Urothelium cell line (cell line): ENCODE measurements around the gene CREB3L1.

Experiments
- DNase-seq: peaks from one replicate; pipeline ENCODE4 v3.0.0; 2011; ENCODE audit warnings: low spot score, mixed read lengths
- FAIRE-seq: peaks from 2 replicates; lab custom pipeline; 2011; peaks lifted over from hg19 to GRCh38; lab: Jason Lieb, UNC

CREB3L1 gene

DNA sequence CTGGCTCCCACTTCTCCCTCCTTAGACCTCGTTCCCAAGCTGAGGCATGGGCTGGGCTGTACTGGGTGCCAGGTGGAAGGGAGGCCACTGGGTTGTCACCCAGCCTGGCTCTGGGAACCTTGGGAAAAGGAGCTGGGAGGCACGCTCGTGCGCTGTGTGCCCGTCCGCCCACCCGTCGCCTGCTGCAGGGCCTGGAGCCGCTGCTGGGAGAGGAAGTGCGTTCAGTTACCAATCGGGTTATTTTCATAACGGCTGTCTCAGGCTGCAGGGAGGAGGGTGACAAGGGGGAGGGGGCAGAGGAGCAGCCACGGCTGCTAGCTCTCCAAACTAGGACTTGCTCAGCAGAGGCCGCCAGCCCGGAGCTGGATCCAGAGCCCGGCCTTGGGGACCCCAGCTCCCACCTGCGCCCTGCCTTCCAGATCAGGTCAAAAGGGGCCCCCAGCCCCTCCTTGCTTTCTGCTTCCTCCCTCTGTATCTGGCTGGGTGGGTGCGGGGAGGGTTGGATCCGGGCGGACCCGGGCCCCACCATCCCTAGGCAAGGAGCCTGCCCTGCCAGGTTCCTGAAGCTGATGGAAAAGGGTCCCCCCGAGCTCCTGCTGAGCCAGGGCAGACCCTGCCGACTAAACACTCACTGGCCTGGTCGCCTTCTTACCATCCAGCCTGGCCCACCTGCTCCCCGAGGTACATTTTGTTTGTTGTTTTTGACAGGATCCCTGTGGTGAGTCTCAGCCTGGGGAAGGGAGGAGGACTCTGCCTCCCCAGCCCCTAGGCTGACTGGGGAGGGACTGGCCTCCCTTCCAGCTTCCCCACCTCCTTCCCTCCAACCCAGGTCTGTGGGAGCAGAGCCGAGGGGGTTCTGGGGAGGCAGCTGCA is 84.1 kb downstream of the CREB3L1 start:
- FAIRE-seq (no peak), DNase-seq (no peak)

DNA sequence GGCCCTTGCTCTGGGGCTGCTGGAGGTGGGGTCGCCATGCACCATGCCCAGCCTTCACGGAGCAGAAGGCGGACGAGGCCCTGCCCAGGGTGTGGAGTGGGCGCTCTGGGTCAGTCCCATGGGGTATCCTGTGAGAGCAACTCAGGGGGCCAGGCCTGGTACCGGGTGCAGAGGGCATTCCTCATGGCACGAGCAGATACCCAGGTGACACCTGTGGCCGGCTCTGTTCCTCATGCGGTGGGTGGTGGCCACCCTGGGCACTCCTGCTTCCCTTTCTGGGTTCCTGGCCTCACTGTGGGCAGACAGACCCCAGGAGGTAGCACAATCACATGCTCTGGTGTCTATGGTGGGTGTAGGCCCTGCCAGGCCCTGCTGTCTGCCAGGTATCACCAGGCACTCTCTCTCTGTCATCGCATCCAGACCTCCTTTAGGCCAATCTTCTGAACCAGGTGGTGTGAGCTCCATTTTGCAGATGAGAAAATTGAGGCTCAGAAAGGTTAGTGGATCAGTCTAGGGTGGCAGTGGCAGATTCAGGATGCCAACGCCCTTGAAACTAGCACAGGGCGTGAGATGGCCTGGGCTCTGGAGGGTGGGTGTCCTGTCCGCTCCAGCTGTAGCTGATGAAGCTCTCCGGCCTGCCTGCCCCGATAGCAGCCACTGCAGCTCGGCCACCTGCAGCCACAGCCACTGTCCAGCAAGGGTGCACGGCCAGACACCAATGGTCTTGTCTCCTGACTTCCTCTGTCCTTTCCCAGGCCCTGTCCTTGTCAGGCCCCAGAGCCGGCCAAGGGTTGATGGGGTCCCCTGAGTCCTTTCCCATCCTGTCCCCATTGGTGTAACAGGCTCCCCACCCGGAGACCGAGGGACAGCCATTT is 84.9 kb downstream of the CREB3L1 start:
- no peak for FAIRE-seq
- DNase-seq = no peak

DNA sequence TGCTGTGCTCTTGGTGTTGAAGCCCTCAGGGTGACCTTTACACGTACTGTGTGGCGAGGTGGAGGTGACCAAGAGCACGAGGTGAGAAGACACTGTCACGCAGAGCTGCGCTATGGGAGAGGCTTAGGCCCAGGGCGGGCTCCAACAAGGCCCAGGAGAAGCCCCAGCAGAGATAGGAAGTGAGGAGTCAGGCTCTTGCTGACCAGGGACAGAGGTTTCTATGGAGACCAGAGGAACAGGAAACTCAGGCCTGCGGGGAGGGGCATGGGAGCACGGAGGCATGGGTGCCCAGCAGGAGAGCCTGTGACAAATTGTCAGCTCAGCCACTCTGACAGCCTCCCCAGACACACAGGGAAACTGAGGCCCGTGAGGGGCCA is 85.6 kb downstream of the CREB3L1 start:
- FAIRE-seq = no peak
- no peak for DNase-seq

- FAIRE-seq = no peak
These were observed 86.1 kb downstream of the CREB3L1 start for GRCh38 chr11:46363455-46364005.

GRCh38 chr11:46364056-46364455 is 86.6 kb downstream of the CREB3L1 start:
- FAIRE-seq (no peak), DNase-seq (no peak)

More at GRCh38 chr11:46363455-46364005, 86.1 kb downstream of the CREB3L1 start:
- peak; percentile 51 for DNase-seq

GRCh38 chr11:46364791-46365190 is 87.3 kb downstream of the CREB3L1 start:
- FAIRE-seq = no peak
- no peak for DNase-seq

DNA sequence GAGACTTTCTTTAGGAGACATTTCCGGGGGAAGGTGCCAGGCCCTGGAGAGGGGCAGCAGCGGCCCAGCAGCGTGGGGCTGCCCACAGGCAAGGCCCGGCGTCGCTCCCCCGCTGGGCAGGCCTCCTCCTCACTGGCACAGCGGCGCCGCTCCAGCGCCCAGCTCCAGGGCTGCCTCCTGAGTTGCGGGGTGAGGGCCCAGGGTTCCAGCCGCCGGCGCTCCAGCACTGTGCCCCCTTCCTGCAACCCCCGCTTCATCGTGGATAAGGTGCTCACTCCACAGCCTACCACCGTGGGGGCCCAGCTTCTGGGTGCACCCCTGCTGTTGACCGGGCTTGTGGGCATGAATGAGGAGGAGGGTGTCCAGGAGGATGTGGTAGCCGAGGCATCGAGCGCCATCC is 88.8 kb downstream of the CREB3L1 start:
- DNase-seq (no peak), FAIRE-seq (no peak)

DNA sequence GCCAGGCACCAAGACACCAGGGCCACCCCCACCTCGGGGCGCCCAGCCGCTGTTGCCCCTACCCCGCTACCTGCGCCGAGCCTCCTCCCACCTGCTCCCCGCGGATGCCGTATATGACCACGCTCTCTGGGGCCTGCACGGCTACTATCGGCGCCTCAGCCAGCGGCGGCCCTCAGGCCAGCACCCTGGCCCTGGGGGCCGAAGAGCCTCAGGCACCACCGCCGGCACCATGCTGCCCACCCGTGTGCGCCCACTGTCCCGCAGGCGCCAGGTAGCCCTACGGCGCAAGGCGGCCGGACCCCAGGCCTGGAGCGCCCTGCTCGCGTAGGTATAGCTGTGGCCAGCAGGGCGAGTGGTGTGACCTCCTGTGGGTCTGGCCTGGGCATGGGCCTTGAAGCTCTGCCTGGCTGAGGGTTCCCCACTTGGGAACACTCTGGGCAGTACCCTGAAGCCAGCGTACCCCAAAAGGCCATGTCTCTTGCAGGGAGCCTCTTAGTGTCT is 89.2 kb downstream of the CREB3L1 start:
- no peak for DNase-seq
- no peak for FAIRE-seq

- peak; percentile 67 for FAIRE-seq
- DNase-seq = peak; percentile 56
These were observed 89.9 kb downstream of the CREB3L1 start for GRCh38 chr11:46367244-46367915.

- no peak for FAIRE-seq
- no peak for DNase-seq
These were observed 90.4 kb downstream of the CREB3L1 start for GRCh38 chr11:46367916-46368267.

- peak; percentile 78 for DNase-seq
- peak; percentile 42 for FAIRE-seq
These were observed 92.1 kb downstream of the CREB3L1 start for GRCh38 chr11:46369458-46370152.

GRCh38 chr11:46370253-46370652 is 92.8 kb downstream of the CREB3L1 start:
- no peak for DNase-seq
- no peak for FAIRE-seq
